RWPE1 (cell line): ENCODE measurements around the gene AKAP10.

Experiments used
- CTCF ChIA-PET: fragments of 350-600 bp; sonication (Branson Sonifier 250); formaldehyde crosslinking; extraction: SDS; loops from one replicate; lab custom pipeline; 2021; lab: Yijun Ruan, JAX
- POLR2A ChIA-PET: fragments of 400-600 bp; formaldehyde crosslinking; extraction: SDS; loops from one replicate; lab custom pipeline; 2020; ENCODE audit warnings: antibody characterized with exemption; ENCODE audit not compliant: low non-redundant PET; lab: Yijun Ruan, JAX
- DNase-seq: peaks from one replicate; pipeline ENCODE4 v3.0.0; 2012; ENCODE audit warnings: low spot score
- H3K27ac ChIP-seq: fragments of 450-650 bp; 2 replicates; pipeline ENCODE4 v1.5.1; 2017
- TF ChIP-seq, protein P1 (sequence below): fragments of 450-650 bp; conservative IDR thresholded peaks from 2 replicates; pipeline ENCODE4 v1.5.1; 2017; ENCODE audit warnings: low read depth, mild to moderate bottlenecking

The AKAP10 gene

DNA sequence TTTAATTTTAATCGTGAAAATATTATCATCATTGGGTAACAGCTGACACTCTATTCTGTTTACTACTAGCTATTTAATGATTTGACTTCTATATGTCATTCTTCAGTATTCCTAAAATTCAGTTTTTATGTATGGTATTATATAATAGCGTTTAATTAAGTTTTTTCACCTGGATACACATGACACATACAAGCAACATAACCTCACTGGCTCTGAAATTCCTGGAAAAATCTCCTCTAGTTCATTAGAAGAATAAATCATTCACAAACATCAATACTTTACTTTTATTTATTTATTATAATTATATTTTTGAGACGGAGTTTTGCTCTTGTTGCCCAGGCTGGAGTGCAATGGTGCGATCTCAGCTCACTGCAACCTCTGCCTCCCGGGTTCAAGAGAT is 44.0 kb downstream of the AKAP10 start:
- no peak for DNase-seq
- TF ChIP-seq, protein P1, sequence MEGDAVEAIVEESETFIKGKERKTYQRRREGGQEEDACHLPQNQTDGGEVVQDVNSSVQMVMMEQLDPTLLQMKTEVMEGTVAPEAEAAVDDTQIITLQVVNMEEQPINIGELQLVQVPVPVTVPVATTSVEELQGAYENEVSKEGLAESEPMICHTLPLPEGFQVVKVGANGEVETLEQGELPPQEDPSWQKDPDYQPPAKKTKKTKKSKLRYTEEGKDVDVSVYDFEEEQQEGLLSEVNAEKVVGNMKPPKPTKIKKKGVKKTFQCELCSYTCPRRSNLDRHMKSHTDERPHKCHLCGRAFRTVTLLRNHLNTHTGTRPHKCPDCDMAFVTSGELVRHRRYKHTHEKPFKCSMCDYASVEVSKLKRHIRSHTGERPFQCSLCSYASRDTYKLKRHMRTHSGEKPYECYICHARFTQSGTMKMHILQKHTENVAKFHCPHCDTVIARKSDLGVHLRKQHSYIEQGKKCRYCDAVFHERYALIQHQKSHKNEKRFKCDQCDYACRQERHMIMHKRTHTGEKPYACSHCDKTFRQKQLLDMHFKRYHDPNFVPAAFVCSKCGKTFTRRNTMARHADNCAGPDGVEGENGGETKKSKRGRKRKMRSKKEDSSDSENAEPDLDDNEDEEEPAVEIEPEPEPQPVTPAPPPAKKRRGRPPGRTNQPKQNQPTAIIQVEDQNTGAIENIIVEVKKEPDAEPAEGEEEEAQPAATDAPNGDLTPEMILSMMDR = no peak
- CTCF ChIA-PET = no interaction called here
- H3K27ac ChIP-seq = no peak overlapping the region
- POLR2A ChIA-PET = no interaction called here

DNA sequence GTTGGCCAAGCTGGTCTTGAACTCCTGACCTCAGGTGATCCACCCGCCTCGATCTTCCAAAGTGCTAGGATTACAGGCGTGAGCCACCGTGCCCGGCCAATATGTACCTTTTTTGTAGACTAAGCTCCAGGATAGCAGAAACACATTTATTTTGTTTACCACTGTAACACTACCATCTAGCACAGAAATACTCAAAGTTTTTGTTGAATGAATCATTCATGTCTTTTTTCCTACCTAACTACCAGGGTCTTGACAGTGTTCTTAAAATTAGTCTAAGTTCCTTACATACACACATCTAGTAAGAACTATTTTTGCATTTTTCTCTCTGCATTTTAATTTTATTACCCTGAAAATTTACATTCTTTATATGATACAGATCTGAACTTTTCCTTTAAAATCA is 44.4 kb downstream of the AKAP10 start:
- TF ChIP-seq, protein P1 = no peak
- H3K27ac ChIP-seq = no peak overlapping the region
- DNase-seq = no peak
- POLR2A ChIA-PET = no interaction called here
- CTCF ChIA-PET = no interaction called here

DNA sequence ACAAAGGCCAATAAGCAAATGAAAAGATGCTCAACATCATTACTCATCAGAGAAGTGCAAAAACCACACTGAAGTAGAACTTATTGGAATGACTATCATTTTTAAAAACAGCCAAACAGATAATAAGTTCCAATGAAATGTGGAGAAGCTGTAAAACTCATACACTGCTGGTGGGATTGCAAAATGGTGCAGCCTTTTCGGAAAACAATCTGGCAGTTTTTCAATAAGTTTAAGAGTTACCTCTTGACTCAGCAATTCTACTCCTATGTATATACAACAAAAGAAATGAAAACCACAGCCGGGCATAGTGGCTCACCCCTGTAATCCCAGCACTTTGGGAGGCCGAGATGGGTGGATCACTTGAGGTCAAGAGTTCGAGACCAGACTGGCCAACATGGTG is 49.3 kb downstream of the AKAP10 start:
- H3K27ac ChIP-seq = no peak overlapping the region
- DNase-seq = no peak
- ChIA-PET POLR2A (no interaction called here), CTCF (no interaction called here)
- TF ChIP-seq, protein P1 = no peak

DNA sequence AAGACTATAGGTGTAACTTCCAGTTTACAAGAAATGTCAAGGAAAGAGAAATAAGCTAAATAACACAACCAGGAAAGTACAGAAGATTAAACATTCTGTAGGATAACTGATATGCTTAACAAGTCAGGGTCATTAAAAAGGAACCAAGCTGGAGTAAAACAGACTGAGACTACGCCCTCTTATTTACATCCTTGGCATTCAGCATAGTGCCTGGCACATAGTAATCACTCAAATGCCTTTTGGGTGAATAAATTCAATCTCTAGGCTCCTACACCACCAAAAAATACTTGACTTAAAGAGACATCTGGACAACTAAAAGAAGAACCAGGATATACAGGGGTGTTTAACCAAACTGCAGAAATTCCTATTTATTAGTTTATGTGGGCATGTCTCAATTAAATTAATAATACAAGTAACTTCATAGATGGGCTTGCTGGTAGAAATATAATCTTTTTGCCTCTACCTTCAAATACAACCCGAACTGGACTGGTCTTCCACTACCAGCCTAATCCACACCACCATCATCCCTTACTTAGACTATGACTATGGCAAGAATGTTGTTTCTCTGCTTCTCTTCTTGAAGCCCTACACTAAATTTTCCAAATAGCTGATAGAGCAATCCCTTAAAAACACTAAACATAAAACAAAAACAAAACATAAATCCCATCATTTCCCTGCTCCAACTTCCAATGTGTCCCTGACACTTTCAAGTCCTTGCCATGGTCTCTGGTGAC is 62.2 kb downstream of the AKAP10 start:
- ChIA-PET POLR2A (no interaction called here), CTCF (no interaction called here)
- DNase-seq = no peak
- TF ChIP-seq, protein P1 = no peak
- no peak overlapping the region for H3K27ac ChIP-seq

DNA sequence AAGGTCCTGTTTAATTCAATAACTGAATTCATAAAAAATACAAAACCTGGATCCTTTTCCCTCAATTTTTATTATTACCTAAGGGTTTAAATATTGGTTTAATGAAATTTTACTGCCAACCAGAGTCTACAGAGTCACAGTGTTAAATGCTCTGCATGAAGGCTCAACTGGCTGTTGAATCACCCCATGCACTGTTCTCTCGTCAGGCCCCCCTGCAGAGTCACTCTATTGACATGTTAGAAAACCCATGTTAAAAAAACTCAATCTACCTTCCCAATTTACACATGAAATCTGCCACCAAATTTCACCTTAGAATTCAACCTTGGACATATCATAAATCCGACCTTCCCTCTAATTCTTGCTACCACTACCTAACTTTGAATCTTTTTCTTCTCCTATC is 66.6 kb downstream of the AKAP10 start:
- POLR2A ChIA-PET = no interaction called here
- CTCF ChIA-PET = interaction anchor here (0.7 kb wide), 1 partner anchor 88 kb away, joined by 3 read pairs; no protein-coding TSS in a partner anchor
- TF ChIP-seq, protein P1 = no peak
- no peak overlapping the region for H3K27ac ChIP-seq
- DNase-seq = no peak

DNA sequence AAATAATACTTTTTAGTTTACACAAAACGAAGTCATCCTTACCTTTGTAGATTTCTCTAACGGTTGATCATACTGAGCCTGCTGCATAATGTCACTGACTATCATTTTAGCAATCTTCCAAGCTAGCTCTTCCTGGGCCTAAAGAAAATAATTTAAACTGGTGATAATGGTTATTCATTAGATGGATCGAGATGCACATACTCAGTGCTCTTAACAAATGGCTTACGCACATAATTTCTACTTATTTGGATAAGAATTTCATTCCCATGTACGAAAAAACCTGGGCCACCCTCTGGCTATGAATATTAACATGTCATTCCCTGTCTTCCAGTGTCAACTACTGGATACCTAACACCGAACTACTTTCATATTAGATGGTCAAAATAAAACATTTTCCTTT is 68.5 kb downstream of the AKAP10 start:
- CTCF ChIA-PET = no interaction called here
- POLR2A ChIA-PET = no interaction called here
- H3K27ac ChIP-seq = no peak overlapping the region
- TF ChIP-seq, protein P1 = no peak
- no peak for DNase-seq
